Stimulated activated CD8-positive, alpha-beta memory T cell treated with anti-CD3 and anti-CD28 coated beads, Interleukin-4, amount 100 ng/mL, for 48 hours (primary cell): ENCODE results near the gene JAKMIP1.
"Not testable (repeated sequence)": the region's sequence is repeated elsewhere in the genome, so short reads cannot be mapped to it uniquely, and the experiment has no call there.

Source experiments
- DNase-seq: peaks from one replicate; pipeline ENCODE4 v3.0.0-alpha.2; 2020

Gene JAKMIP1

DNA sequence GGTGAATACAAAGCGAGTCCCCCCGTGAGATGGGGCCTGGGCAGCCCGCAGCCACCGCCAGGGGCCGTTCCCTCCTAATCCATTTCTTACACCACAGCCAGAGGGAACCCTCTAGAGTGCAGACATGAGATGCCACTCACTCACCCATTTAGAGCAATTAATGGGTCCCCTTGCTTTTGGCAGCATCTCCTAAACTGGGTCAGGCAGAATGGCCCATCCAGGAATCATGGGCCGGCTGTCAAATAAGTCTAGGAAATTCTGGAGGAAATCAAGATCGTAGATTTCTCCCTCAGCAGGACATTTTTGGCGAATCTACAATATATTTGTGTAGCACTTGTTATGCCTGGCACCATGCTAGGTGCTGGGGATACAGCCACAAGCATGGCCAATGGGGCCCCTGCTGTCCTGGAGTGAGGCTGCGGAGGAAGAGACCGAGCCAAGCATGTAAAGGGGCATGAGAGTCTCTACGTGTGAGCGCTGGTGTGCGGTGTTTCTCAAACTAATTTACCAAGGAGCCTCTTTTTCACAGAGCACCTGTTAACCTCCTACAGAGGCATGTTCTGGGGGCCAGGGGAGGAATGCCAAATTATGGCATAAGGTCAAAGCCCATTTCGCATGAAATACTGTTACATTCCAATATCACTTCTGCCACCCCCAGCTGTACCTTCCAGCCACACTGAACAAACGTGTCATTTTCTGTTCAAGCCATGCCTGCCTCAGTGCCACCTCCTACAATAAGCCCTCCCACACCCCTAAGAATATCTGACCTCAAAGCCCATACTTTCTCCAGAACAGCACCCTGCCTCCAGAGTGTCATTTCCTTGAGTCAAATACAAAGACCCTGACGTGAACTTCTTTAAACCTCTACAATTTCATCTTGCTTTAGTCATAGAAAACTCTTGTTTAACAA lies 28.1 kb upstream of the JAKMIP1 start:
- no peak for DNase-seq

- no peak for DNase-seq
Observed at GRCh38 chr4:6227412-6228157, 27.2 kb upstream of the JAKMIP1 start.

- DNase-seq = no peak
Observed at GRCh38 chr4:6226506-6226905, 26.2 kb upstream of the JAKMIP1 start.

DNA sequence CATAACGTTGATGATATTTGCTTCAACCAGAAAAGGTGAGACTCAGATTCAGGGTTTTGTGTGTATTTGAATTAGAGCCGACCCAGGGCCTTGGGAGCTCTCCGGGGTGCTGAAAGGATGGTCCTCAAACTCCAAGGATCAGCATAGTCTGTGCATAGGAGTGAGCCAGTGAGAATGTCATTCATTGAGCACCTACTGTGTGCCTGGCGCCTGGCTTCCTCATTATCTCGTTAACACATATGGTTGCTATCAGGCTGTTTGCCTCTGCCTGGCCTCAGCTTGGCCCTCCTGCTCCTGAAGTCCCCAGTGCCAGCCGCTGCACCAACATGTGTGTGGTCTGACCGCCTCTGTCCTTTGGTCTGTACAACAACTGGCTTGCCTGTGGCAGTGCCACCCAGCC lies 25.1 kb upstream of the JAKMIP1 start:
- DNase-seq = peak; percentile 35

- no peak for DNase-seq
Observed at GRCh38 chr4:6224735-6225134, 24.4 kb upstream of the JAKMIP1 start.

- DNase-seq = no peak
Observed at GRCh38 chr4:6222761-6223292, 22.5 kb upstream of the JAKMIP1 start.

- peak; percentile 49 for DNase-seq
Observed at GRCh38 chr4:6221851-6222760, 21.8 kb upstream of the JAKMIP1 start.

GRCh38 chr4:6221301-6221850 lies 21.0 kb upstream of the JAKMIP1 start:
- no peak for DNase-seq

- no peak for DNase-seq
Observed at GRCh38 chr4:6217716-6218381, 17.5 kb upstream of the JAKMIP1 start.

- DNase-seq = no peak
Observed at GRCh38 chr4:6216588-6216987, 16.2 kb upstream of the JAKMIP1 start.

DNA sequence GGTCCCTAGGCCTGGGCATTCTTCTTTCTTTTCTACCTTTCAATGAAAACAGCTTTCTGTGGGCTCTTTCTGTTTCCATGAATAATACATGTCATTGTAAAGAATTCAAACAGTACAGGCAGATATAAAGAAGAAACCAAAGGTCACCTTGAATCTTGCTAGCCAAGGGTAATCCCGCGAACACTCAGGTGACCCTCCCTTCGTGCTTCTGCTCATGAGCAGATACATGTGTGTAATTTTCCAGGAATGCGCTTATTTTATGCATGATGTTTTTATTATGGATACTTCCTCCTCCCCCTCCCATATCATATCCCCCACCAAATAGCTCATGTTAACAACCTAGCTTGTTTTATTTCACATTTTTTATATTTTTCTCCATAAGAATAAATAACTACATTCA lies 9.6 kb upstream of the JAKMIP1 start:
- no peak for DNase-seq

DNA sequence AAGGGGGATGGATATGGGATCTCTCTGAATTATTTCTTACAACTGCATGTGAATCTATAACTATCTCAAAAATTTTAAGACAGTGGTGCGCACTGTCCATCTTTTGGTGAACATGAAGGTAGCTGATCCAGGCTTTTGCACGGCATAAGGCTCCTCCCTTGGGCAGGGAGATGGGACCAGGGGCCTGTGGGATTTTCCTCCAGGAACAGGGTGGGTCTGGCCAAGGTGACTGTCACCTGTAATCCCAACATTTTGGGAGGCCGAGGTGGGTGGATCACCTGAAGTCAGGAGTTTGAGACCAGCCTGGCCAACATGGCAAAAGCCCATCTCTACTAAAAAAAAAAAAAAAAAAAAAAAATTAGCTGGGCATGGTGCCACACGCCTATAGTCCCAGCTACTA lies 8.9 kb upstream of the JAKMIP1 start:
- not testable (repeated sequence) for DNase-seq

DNA sequence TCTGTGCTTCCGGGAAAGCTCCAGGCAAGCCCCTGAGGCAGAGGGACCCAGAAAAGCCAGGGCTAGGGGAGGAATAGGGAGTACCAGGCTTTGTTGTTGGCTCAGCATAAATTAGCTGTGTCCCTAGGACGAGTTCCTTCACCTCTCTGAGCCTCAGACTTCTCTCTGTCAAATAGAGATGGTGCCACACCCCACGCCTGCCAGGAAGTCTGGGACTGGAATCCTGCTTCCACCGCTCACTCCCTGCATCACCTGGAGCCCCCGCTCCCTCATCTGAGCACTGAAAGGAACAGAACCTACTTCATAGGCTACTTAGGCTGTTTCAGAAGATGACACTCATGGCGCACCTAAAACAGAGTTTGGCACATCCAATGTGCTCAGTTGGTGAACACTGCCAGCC lies 8.1 kb upstream of the JAKMIP1 start:
- no peak for DNase-seq

DNA sequence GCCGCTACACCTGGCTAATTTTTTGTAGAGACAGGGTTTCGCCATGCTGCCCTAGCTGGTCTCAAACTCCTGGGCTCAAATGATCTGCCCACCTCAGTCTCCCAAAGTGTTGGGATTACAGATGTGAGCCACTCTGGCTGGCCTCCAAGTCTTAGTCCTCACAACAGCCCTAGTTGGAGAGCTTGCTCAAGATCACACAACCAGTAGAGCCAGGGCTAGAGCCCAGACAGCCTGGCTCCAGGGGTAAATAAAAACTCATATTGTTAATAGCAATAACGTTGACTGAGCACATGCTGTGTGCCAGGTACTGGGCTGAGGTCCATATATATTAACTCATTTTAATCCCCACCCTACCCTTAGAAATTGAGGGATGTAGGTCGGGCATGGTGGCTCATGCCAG lies 7.3 kb upstream of the JAKMIP1 start:
- no peak for DNase-seq

GRCh38 chr4:6206771-6207290 lies 6.5 kb upstream of the JAKMIP1 start:
- DNase-seq = no peak

- DNase-seq = no peak
Observed at GRCh38 chr4:6205973-6206372, 5.6 kb upstream of the JAKMIP1 start.

DNA sequence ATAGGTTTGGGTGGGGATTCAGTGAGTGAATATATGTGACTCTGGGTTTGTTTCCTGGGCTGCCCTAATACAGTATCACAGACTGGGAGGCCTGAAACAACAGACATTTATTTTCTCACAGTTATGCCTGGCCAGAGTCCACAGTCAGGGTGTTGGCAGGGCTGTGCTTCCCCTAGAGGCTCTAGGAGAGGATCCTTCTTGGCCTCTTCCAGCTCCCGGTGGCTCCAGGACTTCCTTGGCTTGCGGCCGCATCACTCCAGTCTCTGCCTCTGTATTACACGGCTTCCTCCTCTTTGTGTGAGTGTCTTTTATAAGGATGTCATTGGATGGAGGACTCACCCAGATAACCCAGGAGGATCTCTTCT lies 5.2 kb upstream of the JAKMIP1 start:
- no peak for DNase-seq

GRCh38 chr4:6204871-6205566 lies 4.7 kb upstream of the JAKMIP1 start:
- DNase-seq = no peak

- DNase-seq = no peak
Observed at GRCh38 chr4:6204098-6204497, 3.7 kb upstream of the JAKMIP1 start.

- DNase-seq = no peak
Observed at GRCh38 chr4:6201580-6202091, 1.3 kb upstream of the JAKMIP1 start.

- no peak for DNase-seq
Observed at GRCh38 chr4:6200922-6201362, 593 bp upstream of the JAKMIP1 start.
